Measurements from ENCODE around the gene GRHL1.

GRHL1 gene

GRCh38 chr2:9941996-9942390 lies 9.5 kb upstream of the GRHL1 start:
- TF ChIP-seq ZFX (IDR thresholded peaks at IDR 0.05; ENCODE audit: borderline replicate concordance) (no peak), CTCF (IDR thresholded peaks at IDR 0.05) (no peak)
- H3K27ac ChIP-seq, result no peak overlapping the region

- TF ChIP-seq ZFX (IDR thresholded peaks at IDR 0.05; ENCODE audit: borderline replicate concordance) (no peak), CTCF (IDR thresholded peaks at IDR 0.05) (no peak)
These were observed 7.1 kb upstream of the GRHL1 start for GRCh38 chr2:9944330-9944758.

GRCh38 chr2:9945596-9945995 lies 5.9 kb upstream of the GRHL1 start:
- TF ChIP-seq ZFX (IDR thresholded peaks at IDR 0.05; ENCODE audit: borderline replicate concordance) (no peak), CTCF (IDR thresholded peaks at IDR 0.05) (no peak)
- H3K27ac ChIP-seq, result no peak overlapping the region

More at GRCh38 chr2:9944330-9944758, 7.1 kb upstream of the GRHL1 start:
- no peak overlapping the region for H3K27ac ChIP-seq

- H3K27ac ChIP-seq, result no peak overlapping the region
- TF ChIP-seq ZFX (IDR thresholded peaks at IDR 0.05; ENCODE audit: borderline replicate concordance) (no peak), CTCF (IDR thresholded peaks at IDR 0.05) (no peak)
These were observed 5.4 kb upstream of the GRHL1 start for GRCh38 chr2:9946076-9946475.

GRCh38 chr2:9946818-9947217 lies 4.7 kb upstream of the GRHL1 start:
- no peak for TF ChIP-seq ZFX (IDR thresholded peaks at IDR 0.05; ENCODE audit: borderline replicate concordance)
- TF ChIP-seq CTCF (IDR thresholded peaks at IDR 0.05), result no peak
- H3K27ac ChIP-seq, result no peak overlapping the region

GRCh38 chr2:9948721-9949120 lies 2.8 kb upstream of the GRHL1 start:
- no peak overlapping the region for H3K27ac ChIP-seq

More at GRCh38 chr2:9948721-9949120, 2.8 kb upstream of the GRHL1 start:
- TF ChIP-seq ZFX (IDR thresholded peaks at IDR 0.05; ENCODE audit: borderline replicate concordance), result no peak
- no peak for TF ChIP-seq CTCF (IDR thresholded peaks at IDR 0.05)
